Effector memory CD8-positive, alpha-beta T cell (primary cell): ENCODE measurements around the gene MGLL.

Source experiments
- ATAC-seq: fragments of 150-1000 bp; cut with Tn5 transposase; replicated peaks from 2 replicates; pipeline ENCODE4 v1.10.0; 2021; ENCODE audit warnings: mild to moderate bottlenecking, moderate library complexity
- DNase-seq, 3 experiments: peaks; one replicate each; pipeline ENCODE4 v3.0.0; 2021
- H3K27ac Mint-ChIP-seq, 2 donors: one replicate each; pipeline ENCODE4 v1.8.0; 2022; ENCODE audit warnings: mild to moderate bottlenecking in 2 of 2, mixed read lengths in 2 of 2, moderate library complexity in 2 of 2
- H3K27me3 Mint-ChIP-seq, 2 donors: one replicate each; pipeline ENCODE4 v1.8.0; 2022; ENCODE audit warnings: mixed read lengths in 2 of 2
- H3K36me3 Mint-ChIP-seq: one replicate; pipeline ENCODE4 v1.8.0; 2022; ENCODE audit warnings: mild to moderate bottlenecking, moderate library complexity, mixed read lengths; ENCODE audit not compliant: insufficient read depth
- H3K4me1 Mint-ChIP-seq, 2 donors: one replicate each; pipeline ENCODE4 v1.8.0; 2022; ENCODE audit warnings: low read depth in 2 of 2, mixed read lengths in 2 of 2
- H3K4me3 Mint-ChIP-seq, 2 donors: one replicate each; pipeline ENCODE4 v1.8.0; 2022; ENCODE audit warnings: mild to moderate bottlenecking in 2 of 2, mixed read lengths in 2 of 2, moderate library complexity in 2 of 2
- H3K9me3 Mint-ChIP-seq, 2 donors: one replicate each; pipeline ENCODE4 v1.8.0; 2022; ENCODE audit warnings: mixed read lengths in 2 of 2

MGLL gene

GRCh38 chr3:127736801-127737539 is 85.3 kb downstream of the MGLL start:
- no peak for DNase-seq
- no peak for ATAC-seq
- Mint-ChIP-seq H3K4me3 (no peak overlapping the region), H3K36me3 (no peaks in the 10 kb centered on the region), H3K9me3 (no peaks in the 10 kb centered on the region), H3K4me1 (peaks cover 0 to 1% of the 10 kb centered on the region in 2 donors), H3K27ac (no peak overlapping the region), H3K27me3 (peaks cover 17 to 40% of the 10 kb centered on the region in 2 donors)

- no peaks in the 10 kb centered on the region for H3K9me3 Mint-ChIP-seq
- H3K27ac Mint-ChIP-seq, result no peak overlapping the region
- H3K4me1 Mint-ChIP-seq, result peaks cover 0 to 1% of the 10 kb centered on the region in 2 donors
- DNase-seq (no peak), ATAC-seq (no peak)
- H3K36me3 Mint-ChIP-seq, result no peaks in the 10 kb centered on the region
- H3K27me3 Mint-ChIP-seq, result peaks cover 17 to 48% of the 10 kb centered on the region in 2 donors
- H3K4me3 Mint-ChIP-seq, result no peak overlapping the region
Measured at GRCh38 chr3:127735767-127736693, 86.3 kb downstream of the MGLL start.

- Mint-ChIP-seq H3K27ac (no peak overlapping the region), H3K9me3 (no peaks in the 10 kb centered on the region), H3K4me3 (no peak overlapping the region), H3K4me1 (peaks cover 0 to 1% of the 10 kb centered on the region in 2 donors), H3K36me3 (no peaks in the 10 kb centered on the region), H3K27me3 (peaks cover 17 to 37% of the 10 kb centered on the region in 2 donors)
- ATAC-seq, result no peak
- no peak for DNase-seq
Measured at GRCh38 chr3:127734754-127735473, 87.4 kb downstream of the MGLL start.

GRCh38 chr3:127734181-127734720 is 88.1 kb downstream of the MGLL start:
- no peak overlapping the region for H3K27ac Mint-ChIP-seq
- no peaks in the 10 kb centered on the region for H3K9me3 Mint-ChIP-seq
- H3K36me3 Mint-ChIP-seq, result no peaks in the 10 kb centered on the region
- no peak for ATAC-seq
- no peak overlapping the region for H3K4me3 Mint-ChIP-seq
- peaks cover 0 to 1% of the 10 kb centered on the region in 2 donors for H3K4me1 Mint-ChIP-seq
- peaks cover 17 to 37% of the 10 kb centered on the region in 2 donors for H3K27me3 Mint-ChIP-seq
- DNase-seq, result no peak

- DNase-seq, result no peak
- Mint-ChIP-seq H3K4me1 (peaks cover 0 to 1% of the 10 kb centered on the region in 2 donors), H3K27ac (no peak overlapping the region), H3K27me3 (peaks cover 17 to 37% of the 10 kb centered on the region in 2 donors), H3K36me3 (no peaks in the 10 kb centered on the region), H3K4me3 (no peak overlapping the region), H3K9me3 (no peaks in the 10 kb centered on the region)
- ATAC-seq, result no peak
Measured at GRCh38 chr3:127733781-127734180, 88.5 kb downstream of the MGLL start.

GRCh38 chr3:127732879-127733350 is 89.4 kb downstream of the MGLL start:
- ATAC-seq, result no peak
- DNase-seq, result no peak
- no peak overlapping the region for H3K4me3 Mint-ChIP-seq
- H3K4me1 Mint-ChIP-seq, result peaks cover 0 to 1% of the 10 kb centered on the region in 2 donors
- H3K9me3 Mint-ChIP-seq, result no peaks in the 10 kb centered on the region
- H3K27me3 Mint-ChIP-seq, result peaks cover 17 to 37% of the 10 kb centered on the region in 2 donors
- H3K36me3 Mint-ChIP-seq, result no peaks in the 10 kb centered on the region
- no peak overlapping the region for H3K27ac Mint-ChIP-seq

GRCh38 chr3:127732303-127732702 is 90.0 kb downstream of the MGLL start:
- Mint-ChIP-seq H3K36me3 (no peaks in the 10 kb centered on the region), H3K27ac (no peak overlapping the region), H3K4me1 (peaks cover 0 to 1% of the 10 kb centered on the region in 2 donors), H3K27me3 (peaks cover 17 to 37% of the 10 kb centered on the region in 2 donors), H3K9me3 (no peaks in the 10 kb centered on the region), H3K4me3 (no peak overlapping the region)
- DNase-seq (no peak), ATAC-seq (no peak)

- no peak for DNase-seq
- H3K4me3 Mint-ChIP-seq, result no peak overlapping the region
- no peaks in the 10 kb centered on the region for H3K36me3 Mint-ChIP-seq
- peaks cover 0 to 1% of the 10 kb centered on the region in 2 donors for H3K4me1 Mint-ChIP-seq
- ATAC-seq, result no peak
- H3K9me3 Mint-ChIP-seq, result no peaks in the 10 kb centered on the region
- H3K27ac Mint-ChIP-seq, result no peak overlapping the region
- peaks cover 17 to 37% of the 10 kb centered on the region in 2 donors for H3K27me3 Mint-ChIP-seq
Measured at GRCh38 chr3:127731546-127732289, 90.6 kb downstream of the MGLL start.

- Mint-ChIP-seq H3K27ac (no peak overlapping the region), H3K9me3 (no peaks in the 10 kb centered on the region), H3K27me3 (peaks cover 21 to 37% of the 10 kb centered on the region in 2 donors), H3K36me3 (no peaks in the 10 kb centered on the region), H3K4me3 (no peak overlapping the region), H3K4me1 (peaks cover 0 to 1% of the 10 kb centered on the region in 2 donors)
- no peak for ATAC-seq
- DNase-seq, result no peak
Measured at GRCh38 chr3:127730666-127731295, 91.5 kb downstream of the MGLL start.

GRCh38 chr3:127730171-127730570 is 92.1 kb downstream of the MGLL start:
- Mint-ChIP-seq H3K4me3 (no peak overlapping the region), H3K27me3 (peaks cover 27 to 42% of the 10 kb centered on the region in 2 donors), H3K36me3 (no peaks in the 10 kb centered on the region), H3K27ac (no peak overlapping the region), H3K4me1 (peaks cover 0 to 1% of the 10 kb centered on the region in 2 donors), H3K9me3 (no peaks in the 10 kb centered on the region)
- ATAC-seq (no peak), DNase-seq (no peak)

GRCh38 chr3:127729556-127730056 is 92.7 kb downstream of the MGLL start:
- DNase-seq, result no peak
- Mint-ChIP-seq H3K27ac (no peak overlapping the region), H3K4me3 (no peak overlapping the region), H3K27me3 (peaks cover 27 to 43% of the 10 kb centered on the region in 2 donors), H3K9me3 (no peaks in the 10 kb centered on the region), H3K4me1 (peaks cover 0 to under 1% of the 10 kb centered on the region in 2 donors), H3K36me3 (no peaks in the 10 kb centered on the region)
- ATAC-seq, result no peak
